MG63 (cell line): ENCODE data around the gene CIB1. TPM values are rescaled to one million over a fixed set of nuclear protein-coding genes. Genes with fewer than 3 reads are reported as not detected.
A peak's percentile ranks its signal among the peaks of the same experiment; 100 is the strongest.
"Not testable (repeated sequence)": the region's sequence is repeated elsewhere in the genome, so short reads cannot be mapped to it uniquely, and the experiment has no call there.

ENCODE experiments used
- DNase-seq: peaks from one replicate; pipeline ENCODE4 v3.0.0-alpha.2; 2020
- H3K27me3 ChIP-seq: fragments of 250-450 bp; sonication (Bioruptor Pico); 2 replicates; pipeline ENCODE4 v1.5.1; 2020; ENCODE audit warnings: mild to moderate bottlenecking, moderate library complexity
- H3K36me3 ChIP-seq: fragments of 250-450 bp; sonication (Bioruptor Pico); 2 replicates; pipeline ENCODE4 v1.5.1; 2020; ENCODE audit warnings: mild to moderate bottlenecking, moderate library complexity
- H3K4me3 ChIP-seq: fragments of 250-450 bp; sonication (Bioruptor Pico); 2 replicates; pipeline ENCODE4 v1.5.1; 2020; ENCODE audit warnings: mild to moderate bottlenecking, moderate library complexity
- H3K9me3 ChIP-seq: fragments of 250-450 bp; sonication (Bioruptor Pico); 2 replicates; pipeline ENCODE4 v1.5.1; 2020; ENCODE audit warnings: mild to moderate bottlenecking, moderate library complexity
- total RNA-seq: library from RNA; depleted of rRNA; stranded (reverse); fragments of >200 nt; shearing (Covaris generic); gene quantifications from 2 replicates; pipeline ENCODE4 v1.2.3, GENCODE V29; 2014; ENCODE audit warnings: low replicate concordance; rRNA removed

CIB1 gene
- 48.7 and 158 TPM in 2 replicates for total RNA-seq

DNA sequence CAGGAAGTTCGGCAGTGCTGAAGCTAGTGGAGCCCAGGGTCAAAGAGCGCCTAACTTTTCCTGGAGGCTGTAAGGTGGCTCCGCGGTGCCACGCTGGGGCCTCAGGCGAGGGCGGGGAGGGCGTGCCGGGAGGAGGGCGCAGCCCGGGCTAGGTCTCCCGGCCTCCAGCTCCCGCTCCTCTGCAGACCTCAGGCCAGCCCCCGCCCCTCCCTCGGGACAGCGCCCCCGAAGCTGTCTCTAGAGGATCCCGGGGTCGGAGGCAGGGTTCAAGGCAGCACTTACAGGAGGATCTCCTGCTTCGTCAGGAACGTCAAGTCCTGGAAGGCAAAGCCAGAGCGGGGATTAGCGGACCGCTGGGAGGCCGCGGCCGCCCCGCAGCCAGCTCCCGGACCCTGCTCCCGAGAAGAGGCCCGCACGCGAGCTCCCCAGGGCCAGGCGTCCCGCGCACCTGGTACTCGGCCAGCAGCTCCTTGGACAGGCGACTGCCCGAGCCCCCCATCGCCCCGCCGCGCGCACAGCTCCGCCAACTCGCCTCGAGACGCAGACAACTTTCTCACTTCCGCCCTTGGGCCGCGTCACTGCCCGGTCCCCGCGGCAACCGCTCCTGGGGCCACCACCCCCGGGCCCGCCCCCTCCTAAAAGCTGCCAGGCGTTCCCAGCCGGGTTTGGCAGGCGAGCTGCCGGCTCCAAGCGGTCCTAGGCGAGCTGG is at the start of gene CIB1:
TSS of gene CIB1 (minus strand) at position 555 of the 709 bp plus-strand sequence. CDS start at position 499, 56 bp downstream.
- no peaks in the 10 kb centered on the region for H3K27me3 ChIP-seq

GRCh38 chr15:90281637-90282036 is 47.9 kb upstream of the CIB1 start:
- H3K36me3 ChIP-seq, H3K4me3 ChIP-seq, DNase-seq, H3K9me3 ChIP-seq, H3K27me3 ChIP-seq: not testable (repeated sequence)

More for the DNA sequence above, at the start of gene CIB1:
- Histone ChIP-seq H3K36me3 (peaks cover 36% of the 10 kb centered on the region), H3K9me3 (no peaks in the 10 kb centered on the region), H3K4me3 (peak within 1 kb of the TSS; percentile 93)
- DNase-seq: peak; percentile 98

- H3K36me3 ChIP-seq, H3K9me3 ChIP-seq, H3K4me3 ChIP-seq, DNase-seq, H3K27me3 ChIP-seq: not testable (repeated sequence)
Measured at GRCh38 chr15:90280743-90281142, 47.0 kb upstream of the CIB1 start.

DNA sequence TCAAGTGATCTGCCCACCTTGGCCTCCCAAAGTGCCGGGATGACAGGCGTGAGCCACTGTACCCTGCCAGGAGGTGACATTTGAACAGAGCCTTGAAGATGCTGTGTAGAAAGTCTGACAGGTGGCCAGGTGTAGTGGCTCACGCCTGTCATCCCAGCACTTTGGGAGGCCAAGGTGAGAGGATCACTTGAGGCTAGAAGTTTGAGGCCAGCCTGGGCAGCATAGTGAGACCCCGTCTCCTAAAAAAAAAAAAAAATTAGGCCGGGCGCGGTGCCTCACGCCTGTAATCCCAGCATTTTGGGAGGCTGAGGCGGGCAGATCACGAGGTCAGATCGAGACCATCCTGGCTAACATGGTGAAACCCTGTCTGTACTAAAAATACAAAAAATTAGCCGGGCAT is 44.7 kb upstream of the CIB1 start:
- H3K4me3 ChIP-seq, DNase-seq, H3K27me3 ChIP-seq, H3K36me3 ChIP-seq, H3K9me3 ChIP-seq: not testable (repeated sequence)

GRCh38 chr15:90271459-90272166 is 37.9 kb upstream of the CIB1 start:
- no peaks in the 10 kb centered on the region for H3K9me3 ChIP-seq
- DNase-seq: no peak
- peaks cover 52% of the 10 kb centered on the region for H3K36me3 ChIP-seq

DNA sequence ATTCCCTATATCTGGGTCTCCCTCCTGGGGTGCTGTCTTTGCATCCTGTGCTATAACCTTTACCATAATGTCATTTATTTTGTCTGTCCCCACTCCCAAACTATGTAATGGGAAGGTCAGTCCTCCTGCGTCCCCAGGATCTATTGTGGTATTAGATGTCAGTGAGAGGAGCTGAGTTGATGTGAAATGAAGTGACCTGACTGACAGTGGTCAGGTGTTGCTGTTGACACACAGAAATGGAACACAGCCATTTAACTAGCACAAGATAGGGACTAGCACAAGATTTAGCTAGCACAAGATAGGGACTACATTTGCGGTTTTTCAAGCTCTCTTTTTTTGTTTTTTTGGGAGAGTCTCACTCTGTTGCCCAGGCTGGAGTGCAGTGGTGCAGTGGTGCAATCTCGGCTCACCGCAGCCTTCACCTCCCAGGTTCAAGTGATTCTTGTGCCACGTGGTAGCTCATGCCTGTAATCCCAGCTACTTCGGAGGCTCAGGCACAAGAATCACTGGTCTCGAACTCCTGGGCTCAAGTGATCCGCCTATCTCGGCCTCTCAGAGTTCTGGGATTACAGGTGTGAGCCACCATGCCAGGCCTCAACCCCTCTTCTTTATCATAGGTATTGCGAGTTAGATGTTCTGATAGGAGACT is 36.9 kb upstream of the CIB1 start:
- no peak overlapping the region for H3K4me3 ChIP-seq
- no peak for DNase-seq
- H3K36me3 ChIP-seq: peaks cover 55% of the 10 kb centered on the region
- no peaks in the 10 kb centered on the region for H3K27me3 ChIP-seq
- H3K9me3 ChIP-seq: no peaks in the 10 kb centered on the region

More at GRCh38 chr15:90271459-90272166, 37.9 kb upstream of the CIB1 start:
- H3K4me3 ChIP-seq: no peak overlapping the region
- no peaks in the 10 kb centered on the region for H3K27me3 ChIP-seq

DNA sequence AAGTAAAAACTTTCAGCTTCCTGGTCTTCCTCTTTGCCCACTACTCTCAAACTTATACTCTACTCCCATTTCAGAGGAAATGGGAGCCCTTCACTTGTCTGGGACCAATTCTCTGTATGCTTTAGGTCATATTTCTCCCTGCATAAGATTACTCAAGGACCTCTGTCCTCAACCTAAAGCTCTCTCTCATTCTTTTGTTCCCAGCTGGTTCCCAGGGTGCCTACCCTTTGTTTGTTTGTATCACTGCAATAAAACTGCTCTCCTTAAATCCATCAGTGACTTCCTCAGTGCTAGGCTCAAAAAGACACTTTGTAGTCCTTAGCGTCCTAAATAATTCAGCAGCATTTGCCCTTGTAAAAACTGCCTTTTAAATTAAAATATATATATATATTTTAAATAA is 34.7 kb upstream of the CIB1 start:
- H3K9me3 ChIP-seq: no peaks in the 10 kb centered on the region
- H3K36me3 ChIP-seq: peaks cover 51% of the 10 kb centered on the region
- no peak for DNase-seq
- no peaks in the 10 kb centered on the region for H3K27me3 ChIP-seq
- no peak overlapping the region for H3K4me3 ChIP-seq

- Histone ChIP-seq H3K27me3 (no peaks in the 10 kb centered on the region), H3K9me3 (no peaks in the 10 kb centered on the region)
- peak; percentile 30 for DNase-seq
Measured at GRCh38 chr15:90266485-90266884, 32.7 kb upstream of the CIB1 start.

DNA sequence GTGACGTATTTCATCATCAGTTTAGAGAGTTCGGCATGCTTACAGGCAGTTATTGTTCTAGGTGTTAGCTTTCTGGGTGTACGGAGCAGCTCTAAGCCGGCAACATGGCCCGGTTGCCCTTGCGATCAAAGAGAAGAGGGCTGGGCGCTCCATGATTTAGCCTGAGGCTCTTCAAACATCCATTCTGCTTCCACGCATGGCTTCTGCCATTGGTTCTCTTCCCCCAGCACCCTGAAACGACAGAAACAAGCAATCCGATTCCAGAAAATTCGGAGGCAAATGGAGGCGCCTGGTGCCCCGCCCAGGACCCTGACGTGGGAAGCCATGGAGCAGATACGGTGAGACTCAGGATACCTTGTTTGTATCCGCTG is 32.3 kb upstream of the CIB1 start:
- DNase-seq: peak; percentile 36
- Histone ChIP-seq H3K36me3 (peaks cover 29% of the 10 kb centered on the region), H3K4me3 (peak overlapping the region; percentile 92), H3K27me3 (no peaks in the 10 kb centered on the region), H3K9me3 (no peaks in the 10 kb centered on the region)

More at GRCh38 chr15:90266485-90266884, 32.7 kb upstream of the CIB1 start:
- peak overlapping the region; percentile 92 for H3K4me3 ChIP-seq
- peaks cover 33% of the 10 kb centered on the region for H3K36me3 ChIP-seq

DNA sequence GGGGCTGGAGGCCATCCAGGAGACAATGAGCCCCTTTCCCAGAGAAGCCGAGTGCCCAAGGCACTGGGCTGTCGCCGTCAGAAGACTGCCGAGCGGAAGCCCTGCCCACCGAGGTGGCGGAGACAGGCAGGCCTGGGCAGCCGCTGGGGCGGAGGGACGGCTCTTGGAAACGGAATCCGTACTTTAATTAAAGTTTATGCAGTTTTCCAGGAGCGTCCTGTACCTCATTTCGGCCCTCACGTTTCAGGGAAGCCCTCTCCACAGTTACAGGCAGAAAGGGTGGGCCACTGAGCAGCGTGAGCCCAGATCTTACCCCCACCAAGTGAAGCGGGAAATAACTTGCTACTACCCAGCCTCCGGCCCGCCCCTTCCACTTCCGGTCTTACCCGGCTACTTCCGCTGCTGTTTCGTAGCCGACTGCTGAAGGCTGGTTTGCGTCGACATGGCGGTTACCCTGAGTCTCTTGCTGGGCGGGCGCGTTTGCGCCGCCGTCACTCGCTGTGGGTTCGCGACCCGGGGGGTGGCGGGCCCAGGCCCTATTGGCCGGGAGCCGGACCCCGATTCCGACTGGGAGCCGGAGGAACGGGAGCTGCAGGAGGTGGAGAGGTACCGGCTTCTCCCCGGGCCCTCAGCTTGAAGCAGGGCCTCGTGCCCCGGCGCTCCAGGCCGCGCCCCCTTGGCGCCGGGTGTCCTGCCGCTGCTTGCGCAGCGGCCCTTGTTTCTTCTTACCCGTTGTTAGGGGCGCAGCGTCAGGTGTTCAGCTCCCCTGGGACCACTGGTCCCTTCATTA is 31.7 kb upstream of the CIB1 start, which contains the start of gene NGRN:
TSS of gene NGRN (plus strand) at position 402 of the 790 bp plus-strand sequence. CDS start at position 443, 41 bp downstream.
- peaks cover 23% of the 10 kb centered on the region for H3K36me3 ChIP-seq
- peak within 1 kb of the TSS; percentile 92 for H3K4me3 ChIP-seq
- DNase-seq: peak; percentile 94
- no peaks in the 10 kb centered on the region for H3K9me3 ChIP-seq
- H3K27me3 ChIP-seq: no peaks in the 10 kb centered on the region

DNA sequence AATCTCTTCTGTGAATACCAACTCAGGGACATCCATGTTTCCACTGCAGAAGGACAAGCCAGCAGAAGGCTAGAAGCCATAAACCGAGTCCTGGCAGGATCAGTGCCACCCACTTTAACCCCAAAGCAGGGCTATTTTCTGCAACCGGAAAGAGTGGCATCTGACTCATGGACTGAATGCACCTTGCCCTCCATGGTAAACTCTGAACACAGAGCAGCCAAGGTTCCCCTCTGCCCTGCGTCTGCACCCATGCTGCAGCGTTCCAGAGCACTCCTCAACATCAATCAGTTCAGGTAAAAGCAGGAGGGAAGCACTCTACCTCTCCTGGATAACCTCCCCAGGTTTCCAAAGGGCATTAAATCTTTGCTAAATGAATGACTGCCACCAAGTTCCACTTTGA is 30.9 kb upstream of the CIB1 start:
- Histone ChIP-seq H3K9me3 (no peaks in the 10 kb centered on the region), H3K27me3 (no peaks in the 10 kb centered on the region), H3K36me3 (peaks cover 15% of the 10 kb centered on the region), H3K4me3 (peak overlapping the region; percentile 92)
- peak; percentile 34 for DNase-seq

GRCh38 chr15:90262426-90262825 is 28.7 kb upstream of the CIB1 start:
- Histone ChIP-seq H3K9me3 (no peaks in the 10 kb centered on the region), H3K27me3 (no peaks in the 10 kb centered on the region), H3K4me3 (no peak overlapping the region), H3K36me3 (peaks cover 2% of the 10 kb centered on the region)
- peak; percentile 91 for DNase-seq

- Histone ChIP-seq H3K4me3 (no peak overlapping the region), H3K9me3 (no peaks in the 10 kb centered on the region), H3K27me3 (no peaks in the 10 kb centered on the region), H3K36me3 (peaks cover 2% of the 10 kb centered on the region; the same call in 1 of the 2 replicates)
- DNase-seq: peak; percentile 75
Measured at GRCh38 chr15:90261811-90262210, 28.1 kb upstream of the CIB1 start.

DNA sequence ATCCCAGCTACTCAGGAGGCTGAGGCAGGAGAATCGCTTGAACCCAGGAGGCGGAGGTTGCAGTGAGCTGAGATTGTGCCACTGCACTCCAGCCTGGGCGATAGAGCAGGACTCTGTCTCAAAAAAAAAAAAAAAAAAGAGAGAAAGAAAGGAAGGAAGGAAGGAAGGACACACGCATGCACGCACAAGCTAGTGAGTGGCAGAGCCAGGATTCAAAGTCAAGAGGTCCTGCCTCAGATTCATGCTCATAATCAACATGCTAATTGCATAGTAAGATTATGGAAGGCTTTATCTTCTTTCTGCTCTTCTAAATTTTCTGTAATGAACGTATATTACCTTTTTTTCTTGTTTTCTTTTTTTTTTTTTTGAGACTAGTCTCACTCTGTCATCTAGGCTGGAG is 27.0 kb upstream of the CIB1 start:
- not testable (repeated sequence) for H3K27me3 ChIP-seq, DNase-seq, H3K9me3 ChIP-seq, H3K4me3 ChIP-seq, H3K36me3 ChIP-seq

- no peaks in the 10 kb centered on the region for H3K27me3 ChIP-seq
- no peaks in the 10 kb centered on the region for H3K36me3 ChIP-seq
- H3K4me3 ChIP-seq: no peak overlapping the region
- H3K9me3 ChIP-seq: no peaks in the 10 kb centered on the region
- no peak for DNase-seq
Measured at GRCh38 chr15:90259524-90259923, 25.8 kb upstream of the CIB1 start.

DNA sequence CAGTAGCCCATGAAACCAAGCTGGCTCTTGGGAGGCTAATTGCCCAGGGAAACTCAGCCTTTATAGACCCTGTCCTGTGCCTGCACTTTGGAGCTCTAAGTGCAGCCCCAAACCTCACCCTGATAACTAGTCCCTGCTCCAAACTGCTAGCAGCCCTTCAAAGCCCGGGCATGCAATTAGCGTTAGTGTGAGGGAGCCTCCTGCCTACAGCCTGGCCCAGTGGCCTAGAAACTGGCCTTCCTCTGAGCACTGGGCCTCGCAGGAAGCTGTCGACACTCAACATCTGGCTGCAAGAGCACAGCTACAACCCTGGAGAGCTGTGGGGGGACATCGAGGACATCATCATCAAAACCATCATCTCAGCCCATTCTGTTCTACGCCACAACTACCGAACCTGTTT is 24.0 kb upstream of the CIB1 start:
- H3K9me3 ChIP-seq: no peaks in the 10 kb centered on the region
- H3K36me3 ChIP-seq: no peaks in the 10 kb centered on the region
- no peaks in the 10 kb centered on the region for H3K27me3 ChIP-seq
- no peak overlapping the region for H3K4me3 ChIP-seq
- DNase-seq: no peak
